HepG2 (cell line): ENCODE data around the gene ATP6V0D1. TPM values are rescaled to one million over a fixed set of nuclear protein-coding genes. Genes with fewer than 3 reads are reported as not detected.

Experiments used
- FOXC1 ChIP-seq: sonication (generic); formaldehyde crosslinking; IDR thresholded peaks from 2 replicates; pipeline ENCODE4 v1.8.0; 2022; ENCODE audit warnings: mild to moderate bottlenecking, missing genetic modification reagents, borderline replicate concordance
- HIC2 ChIP-seq: sonication (generic); formaldehyde crosslinking; IDR thresholded peaks from 2 replicates; pipeline ENCODE4 v1.9.0; 2022; ENCODE audit warnings: low read depth, missing genetic modification reagents
- HMGXB3 ChIP-seq: sonication (generic); formaldehyde crosslinking; IDR thresholded peaks from 2 replicates; pipeline ENCODE4 v1.4.0; 2020; ENCODE audit warnings: missing genetic modification reagents, borderline replicate concordance
- HNF4A ChIP-seq: sonication (generic); formaldehyde crosslinking; IDR thresholded peaks from 2 replicates; pipeline ENCODE4 v1.4.0; 2020; ENCODE audit warnings: missing genetic modification reagents
- HOMEZ ChIP-seq: IDR thresholded peaks from 2 replicates; pipeline ENCODE4 v1.6.1; 2016; ENCODE audit warnings: low read depth
- MIER3 ChIP-seq: IDR thresholded peaks from 2 replicates; pipeline ENCODE4 v1.6.1; 2016; ENCODE audit warnings: missing compliant biosample characterization, borderline replicate concordance
- NONO ChIP-seq, 2 experiments: fragments of 450-650 bp in 1 of 2; sonication (generic) in 1 of 2; formaldehyde crosslinking in 1 of 2; IDR thresholded peaks in 1 of 2; conservative IDR thresholded peaks in 1 of 2; 2 replicates each; pipeline versions ENCODE4 v1.6.1 to v1.8.0; 2017 to 2022; ENCODE audit warnings: mild to moderate bottlenecking in 1 of 2, missing genetic modification reagents in 1 of 2, moderate library complexity in 1 of 2
- POLR2A ChIP-seq, 2 experiments: IDR thresholded peaks; 2 replicates each; pipeline ENCODE4 v1.6.1; 2011; ENCODE audit warnings: low read depth in 2 of 2, low read length in 2 of 2, mild to moderate bottlenecking in 1 of 2, moderate library complexity in 1 of 2; ENCODE audit not compliant: insufficient read depth in 1 of 2
- RARA ChIP-seq: IDR thresholded peaks from 2 replicates; pipeline ENCODE4 v1.6.1; 2016; ENCODE audit warnings: missing genetic modification reagents, missing compliant biosample characterization
- SOX6 ChIP-seq, 2 experiments: fragments of 450-650 bp in 1 of 2; sonication (generic) in 1 of 2; formaldehyde crosslinking in 1 of 2; IDR thresholded peaks; 2 replicates each; pipeline versions ENCODE4 v1.4.0 to v1.6.1; 2017 to 2020; ENCODE audit warnings: antibody characterized with exemption in 1 of 2, mild to moderate bottlenecking in 1 of 2, missing genetic modification reagents in 1 of 2
- SP5 ChIP-seq: IDR thresholded peaks from 2 replicates; pipeline ENCODE4 v1.6.1; 2016; ENCODE audit warnings: low read depth, borderline replicate concordance
- TOE1 ChIP-seq: sonication (generic); formaldehyde crosslinking; IDR thresholded peaks from 2 replicates; pipeline ENCODE4 v1.4.0; 2020; ENCODE audit warnings: mild to moderate bottlenecking, missing genetic modification reagents
- ZBTB4 ChIP-seq: sonication (generic); formaldehyde crosslinking; IDR thresholded peaks from 2 replicates; pipeline ENCODE4 v1.4.0; 2020; ENCODE audit warnings: missing genetic modification reagents, mild to moderate bottlenecking, borderline replicate concordance
- ZNF143 ChIP-seq: sonication (generic); formaldehyde crosslinking; IDR thresholded peaks from 2 replicates; pipeline ENCODE4 v1.4.0; 2020; ENCODE audit warnings: missing genetic modification reagents
- ZNF773 ChIP-seq: sonication (generic); formaldehyde crosslinking; IDR thresholded peaks from 2 replicates; pipeline ENCODE4 v1.4.0; 2020; ENCODE audit warnings: missing genetic modification reagents, borderline replicate concordance
- polyA plus RNA-seq, 8 experiments: library from polyadenylated mRNA; depleted of rRNA in 3 of 8; stranded (reverse) in 7 of 8; unstranded in 1 of 8; fragments of >200 nt; fragmentation: Illumina TruSeq in 4 of 8; extraction: Trizol in 4 of 8; gene quantifications; 2 replicates each; pipeline versions ENCODE4 v1.2.1 to v1.2.3, GENCODE V29; 2011 to 2016; ENCODE audit warnings: low read depth in 4 of 8, missing spikeins in 1 of 8, mixed read lengths in 1 of 8; ENCODE audit not compliant: insufficient read depth in 1 of 8
- total RNA-seq, 5 experiments: library from RNA; depleted of rRNA; stranded (reverse); fragments of >200 nt; fragmentation: Illumina TruSeq; extraction: Trizol; gene quantifications; 2 replicates each; pipeline ENCODE4 v1.2.3, GENCODE V29; 2016; ENCODE audit warnings: low read depth in 1 of 5

Gene ATP6V0D1
- total and polyA plus RNA-seq, 2 of the 13 experiments (the other 11 are each of a cell fraction or from before 2014, with no cell fraction given) = 51.1 to 61.3 TPM

- peak; percentile 31; the same call in 1 of the 2 replicates for TF ChIP-seq SP5 (CRISPR knock-in tag)
- TF ChIP-seq FOXC1 = 0 out of 2 replicates have a peak, but pooled peaks have one; percentile 34
- TF ChIP-seq ZNF773 (CRISPR knock-in tag) = no peak
- TF ChIP-seq NONO (IDR thresholded peaks at IDR 0.05) = no peak
- no peak for TF ChIP-seq NONO (CRISPR knock-in tag; conservative IDR thresholded peaks at IDR 0.05)
- 0 out of 2 replicates have a peak, but pooled peaks have one; percentile 14 for TF ChIP-seq ZNF143 (CRISPR knock-in tag)
- no peak for TF ChIP-seq HMGXB3 (CRISPR knock-in tag)
- no peak for TF ChIP-seq HOMEZ (CRISPR knock-in tag)
- peak; percentile 62; the same call in 1 of the 2 replicates for TF ChIP-seq RARA (CRISPR knock-in tag)
- 0 out of 2 replicates have a peak, but pooled peaks have one; percentile 32 for TF ChIP-seq MIER3
- peak; percentile 60 for TF ChIP-seq HIC2 (CRISPR knock-in tag)
- TF ChIP-seq POLR2A (IDR thresholded peaks at IDR 0.05; ENCODE audit: insufficient read depth in 1 of 2, low read depth in 2 of 2, low read length in 2 of 2) = peak; percentile 50 to 62
- TF ChIP-seq HNF4A (CRISPR knock-in tag) = peak; percentile 66
- TF ChIP-seq TOE1 (CRISPR knock-in tag) = no peak
- 0 out of 2 replicates have a peak, but pooled peaks have one; percentile 18 for TF ChIP-seq ZBTB4
- no peak for TF ChIP-seq SOX6 (IDR thresholded peaks at IDR 0.05)
- 0 out of 2 replicates have a peak, but pooled peaks have one; percentile 43 for TF ChIP-seq SOX6 (CRISPR knock-in tag; IDR thresholded peaks at IDR 0.05)
Measured at GRCh38 chr16:67429053-67429798, 51.7 kb downstream of the ATP6V0D1 start (continued).
